Activated CD4-positive, alpha-beta T cell treated with anti-CD3 and anti-CD28 coated beads for 36 hours (primary cell): ENCODE results near the gene THSD4. TPM values are rescaled to one million over a fixed set of nuclear protein-coding genes. Genes with fewer than 3 reads are reported as not detected.

Experiments used
- ATAC-seq: fragments of 200-7000 bp; cut with Tn5 transposase; one replicate; pipeline ENCODE4 v1.10.0; 2021; ENCODE audit warnings: mild to moderate bottlenecking, moderate library complexity
- CTCF ChIA-PET: fragments of 350-600 bp; sonication (Branson Sonifier 250); formaldehyde crosslinking; loops from one replicate; lab custom pipeline; 2021; ENCODE audit warnings: antibody characterized with exemption; lab: Charles Lee
- POLR2A ChIA-PET: fragments of 350-600 bp; sonication (Branson Sonifier 250); formaldehyde crosslinking; loops from one replicate; lab custom pipeline; 2021; ENCODE audit warnings: antibody characterized with exemption, inconsistent platforms; lab: Charles Lee
- DNase-seq: peaks from one replicate; pipeline ENCODE4 v3.0.0-alpha.2; 2020
- H3K27ac Mint-ChIP-seq: one replicate; pipeline ENCODE4 v1.8.0; 2021; ENCODE audit warnings: mixed read lengths
- H3K27me3 Mint-ChIP-seq: one replicate; pipeline ENCODE4 v1.8.0; 2021; ENCODE audit warnings: mixed read lengths
- H3K36me3 Mint-ChIP-seq: one replicate; pipeline ENCODE4 v1.8.0; 2021; ENCODE audit warnings: low read depth, mixed read lengths
- H3K4me1 Mint-ChIP-seq: one replicate; pipeline ENCODE4 v1.8.0; 2021; ENCODE audit warnings: mixed read lengths
- H3K4me3 Mint-ChIP-seq: one replicate; pipeline ENCODE4 v1.8.0; 2021; ENCODE audit warnings: mild to moderate bottlenecking, moderate library complexity, mixed read lengths
- H3K9me3 Mint-ChIP-seq: one replicate; pipeline ENCODE4 v1.8.0; 2021; ENCODE audit warnings: low read depth, mixed read lengths
- intact Hi-C, 2 experiments: fragments of 100-400 bp; cut with DNase I in 1 of 2; cut with micrococcal nuclease in 1 of 2; formaldehyde crosslinking; loops; one replicate each; pipeline versions ENCODE4 v1.14.2 to v1.15.1; 2022 to 2024; cut with DNase I, micrococcal nuclease
- total RNA-seq, 2 experiments: library from RNA; stranded (reverse); gene quantifications; one replicate each; pipeline ENCODE4 v1.2.3, GENCODE V29; 2021

Gene THSD4
- total RNA-seq, 2 experiments from 2014 or later = not detected

DNA sequence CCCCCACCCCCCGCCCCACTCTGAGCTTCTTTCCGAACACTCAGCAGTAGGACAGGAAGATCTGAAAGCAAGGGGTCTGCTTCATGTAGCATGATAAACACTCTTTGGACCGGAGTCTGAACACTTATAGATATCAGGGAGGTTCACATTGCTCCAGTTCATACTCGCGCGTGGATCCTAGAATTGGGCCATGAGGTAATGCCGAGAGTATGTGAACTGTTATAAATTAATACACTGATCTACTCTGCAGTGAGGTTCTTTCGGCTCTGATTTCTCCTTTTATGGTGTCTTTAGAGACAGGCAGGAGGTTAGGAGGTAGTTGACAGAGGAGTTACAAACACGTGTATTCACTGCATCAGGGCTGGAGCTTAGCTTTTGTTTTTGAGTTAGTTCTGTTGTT is 223.0 kb downstream of the THSD4 start:
- ChIA-PET POLR2A (no interaction called here), CTCF (no interaction called here)
- H3K9me3 Mint-ChIP-seq = no peaks in the 10 kb centered on the region
- H3K27ac Mint-ChIP-seq = no peak overlapping the region
- no peak for ATAC-seq
- intact Hi-C loops = no loop called here
- H3K36me3 Mint-ChIP-seq = no peaks in the 10 kb centered on the region
- no peak overlapping the region for H3K4me3 Mint-ChIP-seq
- peaks cover 6% of the 10 kb centered on the region for H3K4me1 Mint-ChIP-seq
- H3K27me3 Mint-ChIP-seq = peaks cover 3% of the 10 kb centered on the region
- no peak for DNase-seq

DNA sequence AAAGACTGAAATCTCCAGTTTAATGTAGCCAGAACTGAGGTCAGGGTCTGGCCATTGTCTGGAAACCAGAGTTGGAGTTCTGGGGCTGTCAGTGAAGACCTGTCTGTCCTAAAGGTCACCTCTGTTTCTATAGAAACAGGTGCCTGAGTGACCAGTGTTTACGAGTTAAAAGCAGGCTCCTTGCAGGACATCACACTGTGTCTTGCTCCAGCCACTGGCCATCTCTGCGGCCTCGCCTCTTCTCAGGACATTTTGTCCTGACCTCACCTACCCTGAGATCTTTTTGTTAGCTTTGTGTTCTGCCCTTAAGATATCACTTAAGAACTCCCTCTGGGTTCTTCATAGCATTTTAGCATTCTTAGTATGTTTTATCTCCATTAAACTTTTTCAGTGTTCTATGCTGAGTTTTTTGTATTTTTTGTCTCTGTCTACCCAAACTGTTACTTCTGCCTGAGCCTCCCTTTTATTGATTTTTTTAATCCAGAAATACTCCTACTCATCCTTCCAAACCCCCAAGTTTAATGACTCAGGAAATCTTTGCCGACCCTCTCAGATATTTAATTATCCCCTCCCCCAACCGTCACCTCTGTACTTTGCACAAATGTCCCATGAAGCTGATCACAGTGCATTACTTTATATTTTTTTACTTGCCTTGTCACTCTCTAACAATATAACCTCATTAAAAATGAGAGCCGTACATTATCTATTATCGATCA is 223.7 kb downstream of the THSD4 start:
- Mint-ChIP-seq H3K27me3 (peaks cover 3% of the 10 kb centered on the region), H3K36me3 (no peaks in the 10 kb centered on the region), H3K4me1 (peaks cover 2% of the 10 kb centered on the region), H3K4me3 (no peak overlapping the region), H3K9me3 (no peaks in the 10 kb centered on the region), H3K27ac (no peak overlapping the region)
- intact Hi-C loops = no loop called here
- no peak for ATAC-seq
- CTCF ChIA-PET = no interaction called here
- POLR2A ChIA-PET = no interaction called here
- no peak for DNase-seq

DNA sequence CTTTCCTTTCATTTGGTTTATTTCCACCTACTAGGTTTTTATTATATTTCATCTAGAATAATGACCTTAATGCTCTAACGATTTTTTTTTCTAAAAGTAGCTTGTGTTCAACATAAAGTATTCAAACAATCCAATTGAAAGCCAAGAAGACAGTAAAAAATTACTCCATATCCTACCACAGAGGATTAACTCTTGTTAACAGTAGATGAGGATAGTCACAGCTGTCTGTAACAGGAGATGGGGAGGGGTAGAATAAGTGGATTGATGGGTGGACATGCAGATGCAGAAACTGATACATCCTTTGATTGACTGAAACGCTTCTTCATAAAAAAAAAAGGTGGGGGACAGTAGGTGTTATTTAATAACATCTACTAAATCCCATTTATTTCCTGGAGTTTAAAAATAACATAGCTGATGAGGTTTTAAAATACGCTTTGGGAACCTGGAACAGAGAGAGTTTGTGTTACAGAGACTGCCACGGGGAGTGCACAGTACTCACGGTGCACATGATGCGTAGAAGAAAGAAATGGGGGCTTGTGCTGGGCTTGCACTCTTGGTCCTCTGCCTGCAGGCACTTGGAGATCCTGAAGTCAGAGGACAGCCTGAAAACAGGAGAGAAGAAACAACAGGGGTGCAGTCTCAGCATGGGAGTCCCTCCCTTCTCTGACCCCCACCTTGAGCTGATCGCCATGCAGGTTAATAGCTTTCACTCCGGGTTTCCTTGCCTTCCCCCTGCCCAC is 226.7 kb downstream of the THSD4 start:
- Mint-ChIP-seq H3K9me3 (no peaks in the 10 kb centered on the region), H3K36me3 (no peaks in the 10 kb centered on the region), H3K27me3 (peaks cover 3% of the 10 kb centered on the region), H3K4me1 (peaks cover 2% of the 10 kb centered on the region), H3K4me3 (no peak overlapping the region), H3K27ac (no peak overlapping the region)
- DNase-seq = no peak
- ATAC-seq = no peak
- ChIA-PET POLR2A (no interaction called here), CTCF (no interaction called here)
- intact Hi-C loops = no loop called here

DNA sequence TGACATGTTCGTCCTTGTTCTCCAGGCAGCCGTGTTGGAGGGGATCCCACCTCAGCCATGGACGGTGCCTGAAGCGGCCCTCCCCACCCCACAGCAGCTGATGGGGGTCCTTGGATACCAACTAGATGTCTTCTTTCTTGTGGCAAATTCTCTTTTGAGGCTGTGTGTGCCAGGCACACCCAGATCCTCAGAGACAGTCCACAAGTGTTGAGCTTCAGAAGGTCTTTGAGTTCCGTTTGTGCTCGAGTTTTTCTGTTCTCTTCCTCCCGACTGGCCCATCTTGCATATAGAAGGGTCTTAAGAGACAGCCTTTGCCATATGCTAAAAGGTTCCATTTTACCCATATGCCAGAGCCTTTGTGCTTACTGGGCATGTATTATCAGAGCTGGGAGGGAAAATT is 227.4 kb downstream of the THSD4 start:
- peaks cover 2% of the 10 kb centered on the region for H3K4me1 Mint-ChIP-seq
- H3K27me3 Mint-ChIP-seq = peaks cover 7% of the 10 kb centered on the region
- no peak overlapping the region for H3K27ac Mint-ChIP-seq
- H3K36me3 Mint-ChIP-seq = no peaks in the 10 kb centered on the region
- POLR2A ChIA-PET = no interaction called here
- ATAC-seq = no peak
- DNase-seq = no peak
- CTCF ChIA-PET = no interaction called here
- no peaks in the 10 kb centered on the region for H3K9me3 Mint-ChIP-seq
- no peak overlapping the region for H3K4me3 Mint-ChIP-seq
- intact Hi-C loops = no loop called here

DNA sequence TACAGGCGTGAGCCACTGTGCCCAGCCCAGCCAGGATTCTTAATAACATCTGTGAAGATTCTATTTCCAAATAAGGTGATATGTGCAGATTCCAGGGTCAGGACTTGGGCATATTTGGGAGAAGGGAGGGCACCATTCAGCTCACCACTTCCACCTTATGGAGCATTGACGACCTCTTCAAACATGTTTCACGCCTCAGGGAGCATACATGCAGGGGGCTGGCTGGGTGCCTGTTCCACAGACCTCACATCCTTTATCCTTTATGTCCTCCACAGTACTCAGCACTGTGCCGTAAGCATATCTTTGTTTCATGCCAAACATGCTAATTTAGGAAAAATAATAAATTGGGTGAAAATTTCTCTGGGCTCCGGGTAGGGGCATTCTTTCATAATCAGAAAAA is 229.0 kb downstream of the THSD4 start:
- Mint-ChIP-seq H3K9me3 (no peaks in the 10 kb centered on the region), H3K4me1 (peaks cover 2% of the 10 kb centered on the region), H3K27me3 (peaks cover 11% of the 10 kb centered on the region), H3K4me3 (no peak overlapping the region), H3K36me3 (no peaks in the 10 kb centered on the region), H3K27ac (no peak overlapping the region)
- DNase-seq = no peak
- ChIA-PET CTCF (interaction anchor here (0.5 kb wide), 1 partner anchor 1922 kb away, joined by 3 read pairs; no protein-coding TSS in a partner anchor), POLR2A (no interaction called here)
- intact Hi-C loops = no loop called here
- ATAC-seq = no peak

DNA sequence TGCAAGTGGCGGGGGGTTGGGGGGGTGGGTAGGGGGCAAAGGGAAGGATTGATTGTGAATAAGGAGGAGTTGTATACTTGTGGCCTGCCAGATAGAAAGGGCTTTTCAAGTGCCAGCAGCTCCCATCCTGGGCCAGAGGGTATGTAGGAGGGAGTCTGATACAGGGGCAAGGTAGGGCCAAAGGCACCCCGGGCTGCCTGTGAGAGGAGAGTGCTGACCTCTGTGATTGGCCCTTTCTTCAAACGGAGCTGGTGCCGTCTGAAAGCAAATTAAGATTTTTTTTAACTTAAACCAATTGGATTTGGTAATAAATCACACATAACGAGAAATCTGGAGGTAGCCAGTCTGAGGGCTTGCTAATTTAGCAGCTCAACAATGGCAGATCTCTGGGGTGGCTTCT is 229.9 kb downstream of the THSD4 start:
- H3K9me3 Mint-ChIP-seq = no peaks in the 10 kb centered on the region
- intact Hi-C loops = loop anchor here in 1 of 2 experiments (5.0 kb wide), 1 partner anchor 802 kb away; no protein-coding TSS in a partner anchor
- H3K27me3 Mint-ChIP-seq = peaks cover 11% of the 10 kb centered on the region
- H3K4me3 Mint-ChIP-seq = no peak overlapping the region
- H3K27ac Mint-ChIP-seq = no peak overlapping the region
- ChIA-PET CTCF (no interaction called here), POLR2A (no interaction called here)
- no peak for ATAC-seq
- no peaks in the 10 kb centered on the region for H3K36me3 Mint-ChIP-seq
- DNase-seq = no peak
- H3K4me1 Mint-ChIP-seq = peaks cover 2% of the 10 kb centered on the region

DNA sequence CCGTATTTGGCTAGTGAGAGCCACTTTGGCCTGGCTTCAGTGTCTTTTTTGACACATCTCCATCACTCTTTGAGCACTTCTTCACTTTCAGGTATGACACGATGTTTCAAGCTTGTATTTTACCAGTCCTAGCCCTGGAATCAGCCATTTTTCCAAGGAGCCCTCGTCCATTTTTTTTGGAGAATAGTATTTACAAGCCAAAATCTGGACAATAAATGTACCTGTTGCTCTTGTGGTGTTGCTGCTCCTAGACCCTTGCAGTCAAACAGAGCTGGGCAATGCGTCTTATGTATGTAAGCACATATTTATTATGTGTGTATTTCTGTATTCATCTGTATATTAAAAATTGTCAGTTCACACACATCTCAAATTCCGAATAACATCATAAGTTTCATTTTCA is 231.2 kb downstream of the THSD4 start:
- ChIA-PET CTCF (interaction anchor here (1.1 kb wide), 1 partner anchor 157 kb away, joined by 4 read pairs; no protein-coding TSS in a partner anchor), POLR2A (no interaction called here)
- Mint-ChIP-seq H3K9me3 (no peaks in the 10 kb centered on the region), H3K4me3 (no peak overlapping the region), H3K27me3 (peaks cover 13% of the 10 kb centered on the region), H3K36me3 (no peaks in the 10 kb centered on the region), H3K4me1 (peaks cover 2% of the 10 kb centered on the region), H3K27ac (no peak overlapping the region)
- intact Hi-C loops = loop anchor here in 1 of 2 experiments (5.0 kb wide), 1 partner anchor 801 kb away; no protein-coding TSS in a partner anchor
- no peak for ATAC-seq
- DNase-seq = no peak

DNA sequence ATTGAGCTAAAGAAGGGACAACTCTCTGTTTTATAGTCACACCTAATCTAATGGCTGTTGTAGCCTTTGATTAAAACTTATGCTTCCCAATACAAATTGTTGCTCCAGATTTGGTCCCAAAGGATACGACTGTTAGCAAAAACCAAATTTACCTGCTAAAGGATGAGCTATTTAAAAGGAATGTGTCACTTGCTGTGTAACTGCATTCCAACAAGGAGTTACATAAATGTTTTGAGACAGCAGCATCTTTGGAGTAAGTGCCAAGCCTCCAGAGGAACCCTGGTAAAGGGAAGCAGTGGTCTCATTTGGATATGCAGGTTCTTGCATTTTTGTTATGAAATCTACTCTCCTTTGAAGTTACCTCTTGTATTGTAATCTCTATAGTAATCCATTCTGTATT is 233.3 kb downstream of the THSD4 start:
- no peak for ATAC-seq
- DNase-seq = no peak
- Mint-ChIP-seq H3K4me3 (no peak overlapping the region), H3K36me3 (no peaks in the 10 kb centered on the region), H3K9me3 (no peaks in the 10 kb centered on the region), H3K27me3 (peaks cover 13% of the 10 kb centered on the region), H3K27ac (no peak overlapping the region), H3K4me1 (peaks cover 10% of the 10 kb centered on the region)
- intact Hi-C loops = loop anchor here in 1 of 2 experiments (5.0 kb wide), 1 partner anchor 799 kb away; no protein-coding TSS in a partner anchor
- POLR2A ChIA-PET = no interaction called here
- CTCF ChIA-PET = no interaction called here

DNA sequence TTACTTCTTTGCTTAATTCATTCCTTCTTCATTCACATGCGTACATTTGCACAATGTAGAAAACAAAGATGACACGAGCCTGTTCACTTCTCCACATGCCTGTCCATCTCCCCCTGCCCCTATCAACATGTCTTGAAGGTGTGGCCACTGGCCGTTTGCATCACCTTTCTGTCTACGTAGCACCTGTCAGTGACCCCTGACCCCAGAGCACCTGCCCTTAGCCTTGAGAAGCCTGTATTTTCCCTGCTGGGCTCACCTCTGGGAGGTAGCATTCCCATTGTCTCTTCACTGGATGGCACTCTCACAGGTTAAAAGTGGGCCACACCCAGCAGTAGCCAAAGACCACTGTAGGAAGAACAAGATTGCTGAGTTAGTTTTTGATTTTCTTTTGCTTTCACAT is 234.1 kb downstream of the THSD4 start:
- peaks cover 13% of the 10 kb centered on the region for H3K27me3 Mint-ChIP-seq
- CTCF ChIA-PET = no interaction called here
- ATAC-seq = no peak

DNA sequence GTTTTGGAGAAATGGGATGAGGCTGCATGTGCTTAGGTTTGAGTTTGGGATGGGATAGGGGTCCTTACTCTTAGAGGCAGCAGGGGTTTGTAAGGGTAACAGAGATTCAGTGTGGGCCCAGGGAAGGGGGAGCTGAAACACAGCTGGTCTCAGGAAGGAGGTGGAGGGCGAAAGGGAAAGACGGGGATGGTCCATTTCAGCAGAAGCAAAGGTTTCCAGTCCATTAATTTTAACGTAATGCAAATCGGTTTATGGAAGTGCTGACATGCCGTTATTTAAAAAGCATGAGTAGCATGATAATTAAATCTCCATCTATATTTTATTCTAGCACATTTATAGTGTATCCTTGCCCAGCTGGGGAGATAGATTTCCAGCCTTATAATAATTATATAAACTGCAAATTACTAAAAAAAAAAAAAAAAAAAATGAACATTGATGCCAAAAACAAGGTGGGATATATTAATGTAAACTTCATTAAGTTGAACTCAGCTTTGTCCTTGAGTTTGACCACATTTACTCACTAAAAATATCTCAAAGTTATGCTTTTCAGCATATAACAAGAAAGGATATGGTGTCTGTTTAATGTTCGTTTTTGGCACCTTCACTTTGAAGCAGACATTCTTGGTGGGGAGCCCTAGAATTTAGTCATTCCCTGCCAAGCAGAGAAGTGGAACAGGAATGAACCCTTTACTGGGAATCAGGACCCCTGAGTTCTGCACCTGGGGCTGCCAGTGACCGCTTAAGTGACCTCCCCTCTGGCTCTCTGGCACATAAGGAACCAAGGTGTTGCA is 234.7 kb downstream of the THSD4 start:
- Mint-ChIP-seq H3K4me3 (no peak overlapping the region), H3K27me3 (peaks cover 11% of the 10 kb centered on the region), H3K9me3 (no peaks in the 10 kb centered on the region), H3K27ac (no peak overlapping the region), H3K36me3 (no peaks in the 10 kb centered on the region), H3K4me1 (peaks cover 10% of the 10 kb centered on the region)
- ATAC-seq = no peak
- ChIA-PET POLR2A (no interaction called here), CTCF (interaction anchor here (0.7 kb wide), 1 partner anchor 807 kb away, joined by 3 read pairs; no protein-coding TSS in a partner anchor)
- no peak for DNase-seq
- intact Hi-C loops = loop anchor here in 1 of 2 experiments (5.0 kb wide), 1 partner anchor 797 kb away; no protein-coding TSS in a partner anchor

More for the DNA sequence above, 234.1 kb downstream of the THSD4 start:
- intact Hi-C loops = loop anchor here in 1 of 2 experiments (5.0 kb wide), 1 partner anchor 798 kb away; no protein-coding TSS in a partner anchor
- no peak overlapping the region for H3K27ac Mint-ChIP-seq
- H3K4me1 Mint-ChIP-seq = peaks cover 10% of the 10 kb centered on the region
- H3K9me3 Mint-ChIP-seq = no peaks in the 10 kb centered on the region
- POLR2A ChIA-PET = no interaction called here
- H3K4me3 Mint-ChIP-seq = no peak overlapping the region
- H3K36me3 Mint-ChIP-seq = no peaks in the 10 kb centered on the region
- DNase-seq = no peak
